DMS53 treated with DMSO at 0.1 percent for 48 hours (cell line): ENCODE data around the gene C5AR2.
"Not testable (repeated sequence)": the region's sequence is repeated elsewhere in the genome, so short reads cannot be mapped to it uniquely, and the experiment has no call there.

Experiments
- DNase-seq: peaks from one replicate; lab custom pipeline; 2025; ENCODE audit not compliant: unreplicated experiment; lab: John Stamatoyannopoulos, UW

The C5AR2 gene

GRCh38 chr19:47323409-47323808 lies 8.6 kb upstream of the C5AR2 start:
- DNase-seq = no peak

GRCh38 chr19:47323872-47324271 lies 8.1 kb upstream of the C5AR2 start:
- DNase-seq = no peak

DNA sequence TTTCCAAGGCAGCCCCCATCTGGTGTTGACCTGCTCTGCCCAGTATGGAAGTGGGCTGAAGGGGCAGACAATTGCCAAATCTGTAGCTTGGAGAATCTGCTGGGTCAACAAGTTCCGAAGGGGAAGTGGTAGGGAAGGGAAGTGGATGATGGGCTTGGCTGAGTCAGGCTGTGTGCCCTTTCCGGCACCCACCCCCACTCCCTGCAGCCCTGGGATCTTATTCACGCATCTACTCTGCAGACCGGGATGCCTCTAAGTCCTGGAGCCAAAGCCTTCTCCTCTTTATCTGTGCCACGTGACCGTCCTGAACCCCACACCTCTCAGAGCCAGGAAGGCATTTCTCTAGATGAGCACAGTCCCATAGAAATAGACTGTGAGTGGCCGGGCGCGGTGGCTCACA lies 7.5 kb upstream of the C5AR2 start:
- no peak for DNase-seq

GRCh38 chr19:47330466-47330869 lies 1.5 kb upstream of the C5AR2 start:
- no peak for DNase-seq

- no peak for DNase-seq
Observed at GRCh38 chr19:47331490-47331889, 485 bp upstream of the C5AR2 start.

- not testable (repeated sequence) for DNase-seq
Observed at GRCh38 chr19:47336765-47337718, 5.1 kb downstream of the C5AR2 start.

DNA sequence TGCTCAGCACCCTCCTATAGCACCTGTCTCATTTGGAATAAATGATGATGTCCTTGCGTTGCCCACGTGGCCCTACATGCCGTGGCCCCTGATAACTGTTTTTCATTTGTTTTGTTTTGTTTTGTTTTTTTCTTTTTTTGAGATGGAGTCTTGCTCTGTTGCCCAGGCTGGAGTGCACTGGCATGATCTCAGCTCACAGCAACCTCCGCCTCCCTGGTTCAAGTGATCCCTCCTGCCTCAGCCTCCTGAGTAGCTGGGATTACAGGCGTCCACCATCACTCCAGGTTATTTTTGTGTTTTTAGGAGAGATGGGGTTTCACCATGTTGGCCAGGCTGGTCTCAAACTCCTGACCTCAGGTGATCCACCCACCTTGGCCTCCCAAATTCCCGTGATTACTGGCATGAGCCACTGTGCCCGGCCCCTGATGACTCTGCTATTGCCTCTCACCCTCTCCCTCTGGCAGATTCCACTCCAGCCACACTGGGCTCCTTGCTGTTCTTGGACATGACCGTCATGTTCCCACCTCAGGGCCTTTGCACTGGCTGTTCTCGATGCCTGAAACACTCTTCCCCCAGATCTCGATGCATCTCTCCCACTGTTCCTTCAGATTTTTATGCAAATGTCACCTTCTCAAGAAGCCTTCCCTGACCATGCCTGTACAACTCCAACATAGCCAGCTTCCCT lies 7.4 kb downstream of the C5AR2 start:
- DNase-seq = no peak

DNA sequence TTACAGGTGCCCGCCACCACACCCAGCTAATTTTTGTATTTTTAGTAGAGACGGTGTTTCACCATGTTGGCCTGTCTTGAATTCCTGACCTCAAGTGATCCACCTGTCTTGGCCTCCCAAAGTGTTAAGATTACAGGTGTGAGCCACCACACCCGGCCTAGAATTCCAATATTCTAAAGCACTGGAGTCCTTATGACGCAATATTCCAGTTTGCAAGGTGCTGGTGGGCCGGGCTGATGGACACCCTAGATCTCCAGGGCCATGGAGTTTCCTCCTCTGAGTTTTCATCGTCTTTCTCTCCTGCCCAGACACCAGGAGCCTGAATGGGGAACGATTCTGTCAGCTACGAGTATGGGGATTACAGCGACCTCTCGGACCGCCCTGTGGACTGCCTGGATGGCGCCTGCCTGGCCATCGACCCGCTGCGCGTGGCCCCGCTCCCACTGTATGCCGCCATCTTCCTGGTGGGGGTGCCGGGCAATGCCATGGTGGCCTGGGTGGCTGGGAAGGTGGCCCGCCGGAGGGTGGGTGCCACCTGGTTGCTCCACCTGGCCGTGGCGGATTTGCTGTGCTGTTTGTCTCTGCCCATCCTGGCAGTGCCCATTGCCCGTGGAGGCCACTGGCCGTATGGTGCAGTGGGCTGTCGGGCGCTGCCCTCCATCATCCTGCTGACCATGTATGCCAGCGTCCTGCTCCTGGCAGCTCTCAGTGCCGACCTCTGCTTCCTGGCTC lies 8.7 kb downstream of the C5AR2 start:
- no peak for DNase-seq

DNA sequence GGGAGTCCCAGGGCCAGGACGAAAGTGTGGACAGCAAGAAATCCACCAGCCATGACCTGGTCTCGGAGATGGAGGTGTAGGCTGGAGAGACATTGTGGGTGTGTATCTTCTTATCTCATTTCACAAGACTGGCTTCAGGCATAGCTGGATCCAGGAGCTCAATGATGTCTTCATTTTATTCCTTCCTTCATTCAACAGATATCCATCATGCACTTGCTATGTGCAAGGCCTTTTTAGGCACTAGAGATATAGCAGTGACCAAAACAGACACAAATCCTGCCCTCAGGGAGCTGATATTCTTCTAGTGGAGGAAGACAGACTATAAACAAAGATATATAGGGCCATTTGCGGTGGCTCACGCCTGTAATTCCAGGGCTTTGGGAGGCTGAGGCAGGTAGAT lies 9.8 kb downstream of the C5AR2 start:
- no peak for DNase-seq

DNA sequence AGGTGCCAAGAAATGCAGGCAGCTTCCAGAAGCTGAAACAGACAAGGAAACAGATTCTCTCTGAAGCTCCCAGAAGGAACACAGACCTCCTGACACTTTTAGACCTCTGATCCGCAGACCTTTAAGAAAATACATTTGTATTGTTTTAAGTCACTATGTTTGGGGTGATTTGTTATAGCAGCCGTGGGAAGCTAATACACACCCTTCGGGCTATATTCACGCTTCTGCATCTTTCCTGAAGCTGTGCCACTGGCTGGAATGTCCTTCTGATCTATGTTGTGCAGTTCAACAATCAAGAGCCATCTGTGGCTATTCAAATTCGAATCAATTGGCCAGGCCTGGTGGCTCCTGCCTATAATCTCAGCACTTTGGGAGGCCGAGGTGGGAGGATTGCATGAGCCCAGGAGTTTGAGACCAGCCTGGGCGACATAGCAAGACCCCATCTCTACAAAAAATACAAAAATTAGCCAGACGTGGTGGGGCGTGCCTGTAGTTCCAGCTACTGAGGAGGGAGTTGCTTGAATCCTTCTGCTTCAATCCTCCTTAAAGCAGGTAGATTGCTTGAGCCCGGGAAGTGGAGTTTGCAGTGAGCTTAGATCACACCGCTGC lies 11.3 kb downstream of the C5AR2 start:
- no peak for DNase-seq

DNA sequence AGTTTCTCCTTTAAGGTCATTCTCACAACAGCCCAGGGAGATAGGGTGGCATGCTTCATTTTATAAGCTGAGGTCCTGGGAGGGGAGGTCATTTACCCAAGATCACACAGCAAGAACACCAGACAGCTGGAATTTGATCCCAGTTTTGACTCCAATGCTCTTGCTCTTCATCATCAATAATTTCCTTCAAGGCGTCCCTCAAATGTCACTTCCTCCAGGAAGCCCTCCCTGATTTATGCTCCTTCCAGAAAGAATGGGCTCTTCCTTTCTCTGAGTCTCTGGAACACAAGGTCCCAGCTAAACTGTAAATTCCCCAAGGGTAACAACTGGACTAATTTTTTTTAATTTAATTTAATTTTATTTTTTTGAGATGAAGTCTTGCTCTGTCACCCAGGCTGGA lies 12.4 kb downstream of the C5AR2 start:
- DNase-seq = no peak

DNA sequence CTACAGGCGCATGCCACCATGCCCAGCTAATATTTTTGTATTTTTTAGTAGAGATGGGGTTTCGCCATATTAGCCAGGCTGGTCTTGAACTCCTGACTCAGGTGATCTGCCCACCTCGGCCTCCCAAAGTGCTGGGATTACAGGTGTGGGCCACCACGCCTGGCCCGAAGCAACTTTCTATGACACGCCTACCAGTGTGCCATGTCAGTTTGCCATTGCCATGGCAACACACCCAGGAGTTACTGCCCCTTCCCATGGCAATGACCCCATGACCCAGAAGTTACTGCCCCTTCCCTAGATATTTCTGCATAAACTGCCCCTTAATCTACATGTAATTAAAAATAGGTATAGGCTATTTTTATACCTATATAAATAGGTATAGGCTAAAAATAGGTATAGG lies 14.0 kb downstream of the C5AR2 start:
- DNase-seq = not testable (repeated sequence)

DNA sequence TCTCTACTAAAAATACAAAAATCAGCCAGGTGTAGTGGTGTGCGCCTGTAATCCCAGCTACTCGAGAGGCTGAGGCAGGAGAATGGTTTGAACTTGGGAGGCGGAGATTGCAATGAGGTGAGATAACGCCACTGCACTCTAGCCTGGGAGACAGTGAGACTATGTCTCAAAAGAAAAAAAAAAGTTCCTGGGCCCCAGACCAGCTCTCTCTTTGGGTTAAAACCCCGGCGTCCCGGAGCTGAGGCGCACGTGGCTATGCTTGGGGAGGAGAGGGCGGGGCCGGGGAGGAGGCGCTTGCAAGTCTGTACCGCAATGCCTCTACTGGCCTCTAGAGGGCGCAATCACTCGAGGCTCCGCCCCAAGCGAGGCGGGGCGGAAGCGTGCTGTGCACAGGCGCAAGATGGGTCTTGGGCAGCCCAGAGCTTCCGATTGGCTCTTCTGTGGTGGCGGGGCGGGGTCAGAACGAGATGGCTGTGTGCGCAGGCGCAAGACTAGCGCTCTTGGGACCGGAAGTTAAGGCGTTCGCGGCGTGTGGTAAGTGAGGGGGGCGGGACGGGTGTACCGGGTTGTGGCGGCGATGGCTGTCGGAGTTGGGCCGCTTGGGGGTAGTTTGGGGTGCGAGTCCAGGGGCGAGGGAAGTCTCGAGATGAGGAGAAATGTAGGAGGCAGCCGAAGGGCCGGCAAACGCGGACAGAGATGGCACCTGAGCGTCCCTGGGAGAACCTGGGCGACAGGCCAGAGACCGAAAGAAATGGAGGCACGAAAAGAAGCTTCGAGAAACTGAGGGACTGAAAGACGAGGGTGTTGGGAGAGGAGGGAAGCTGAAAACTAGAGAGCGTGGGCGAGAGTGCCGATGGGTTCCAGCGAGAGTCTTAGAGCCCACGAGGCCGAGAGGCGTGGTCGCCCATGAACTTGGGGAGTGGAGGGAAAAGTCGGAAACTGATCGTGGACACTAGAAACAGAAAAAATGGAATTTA lies 17.1 kb downstream of the C5AR2 start, which contains the start of gene DHX34:
DHX34 (plus strand) TSS at position 497 of the 977 bp plus-strand sequence. CDS start 3,716 bp downstream, outside the sequence.
- DNase-seq = peak; percentile 97

DNA sequence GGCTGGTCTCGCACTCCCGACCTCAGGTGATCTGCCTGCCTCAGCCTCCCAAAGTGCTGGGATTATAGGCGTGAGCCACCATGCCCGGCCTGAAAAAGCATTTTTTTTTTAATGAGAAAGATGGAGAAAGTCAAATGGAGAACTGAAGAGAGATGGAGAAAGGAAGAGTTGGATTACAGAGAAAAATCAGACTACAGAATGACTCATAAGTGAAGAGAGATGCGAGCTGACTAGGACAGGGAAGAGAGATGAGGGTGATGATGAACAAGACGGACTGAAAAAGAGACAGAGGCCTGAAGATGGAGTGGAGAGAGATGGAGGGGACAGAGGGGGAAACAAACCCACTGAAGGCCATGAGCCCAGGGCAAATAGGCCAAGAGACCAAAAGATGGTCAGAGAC lies 18.7 kb downstream of the C5AR2 start:
- DNase-seq = no peak

DNA sequence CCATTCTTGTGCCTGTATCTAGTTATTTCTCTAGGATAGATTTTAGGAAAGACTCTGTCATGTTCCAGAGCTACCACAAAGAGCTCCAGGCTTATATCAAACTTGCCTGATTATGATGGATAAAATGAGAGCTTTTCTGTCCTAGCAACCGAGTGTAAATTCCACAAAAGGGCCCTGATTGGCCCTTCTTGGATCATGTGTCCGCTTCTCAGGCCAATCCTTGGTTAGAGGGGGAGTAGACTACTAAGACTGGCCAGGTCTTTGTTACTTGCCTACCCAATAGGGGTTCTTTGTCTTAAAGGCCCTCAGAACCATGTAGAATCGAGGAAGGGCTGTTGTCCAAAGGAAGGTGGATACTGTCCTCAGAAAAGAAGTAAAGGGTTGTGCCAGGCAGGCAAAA lies 19.6 kb downstream of the C5AR2 start:
- no peak for DNase-seq

DNA sequence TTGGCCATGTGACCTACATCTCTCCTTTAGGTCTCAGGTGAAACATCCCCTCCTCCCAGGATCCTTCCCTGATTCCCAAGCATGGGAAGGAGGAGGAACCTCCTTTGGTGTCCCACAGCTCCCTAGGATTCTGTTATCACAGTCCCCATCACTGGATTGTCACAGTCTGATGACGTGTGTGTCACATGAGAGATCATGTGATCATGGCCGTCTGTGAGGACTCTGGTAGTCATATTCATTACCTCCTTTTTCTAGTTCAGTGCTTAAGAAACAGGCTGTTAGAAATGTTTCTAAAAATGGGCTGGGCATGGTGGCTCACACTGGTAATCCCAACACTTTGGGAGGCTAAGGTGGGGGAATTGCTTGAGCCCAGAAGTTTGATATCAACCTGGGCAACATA lies 20.1 kb downstream of the C5AR2 start:
- DNase-seq = no peak

GRCh38 chr19:47353307-47353712 lies 21.3 kb downstream of the C5AR2 start:
- DNase-seq = no peak

GRCh38 chr19:47356900-47357299 lies 24.9 kb downstream of the C5AR2 start:
- DNase-seq = no peak

GRCh38 chr19:47357788-47358680 lies 26.1 kb downstream of the C5AR2 start:
- no peak for DNase-seq
